Measurements from ENCODE around the gene BABAM1.

DNA sequence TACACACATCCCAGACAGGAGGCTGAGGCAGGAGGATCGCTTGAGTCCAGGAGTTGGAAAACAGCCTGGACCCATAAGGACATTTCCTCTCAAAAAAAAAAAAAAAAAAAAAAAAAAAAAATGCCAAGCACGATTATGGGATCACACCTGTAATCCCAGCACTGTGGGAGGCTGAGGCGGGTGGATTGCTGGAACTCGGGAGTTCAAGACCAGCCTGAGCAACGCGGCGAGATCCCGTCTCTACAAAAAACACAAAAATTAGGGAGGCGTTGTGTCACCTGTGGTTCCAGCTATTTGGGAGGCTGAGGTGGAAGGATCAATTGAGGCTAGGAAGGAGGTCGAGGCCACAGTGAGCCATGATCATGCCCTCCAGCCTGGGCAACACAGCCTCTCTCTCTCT, 42.2 kb upstream of the BABAM1 start:
- no peak for TF ChIP-seq CTCF (IDR thresholded peaks at IDR 0.05)
- TF ChIP-seq EP300 (IDR thresholded peaks at IDR 0.05): no peak
- no peak for TF ChIP-seq POLR2A (IDR thresholded peaks at IDR 0.05)
- no peak for TF ChIP-seq POLR2AphosphoS5 (IDR thresholded peaks at IDR 0.05)

Data from upper lobe of left lung (tissue), 4 donors.